Ovary (tissue), 9 donors: ENCODE measurements around the gene TMEM63B. TPM values are rescaled to one million over a fixed set of nuclear protein-coding genes. Genes with fewer than 3 reads are reported as not detected.
"Not testable (repeated sequence)": the region's sequence is repeated elsewhere in the genome, so short reads cannot be mapped to it uniquely, and the experiment has no call there.

Source experiments
- DNase-seq, 5 donors: peaks; one replicate each; pipeline ENCODE4 v3.0.0-alpha.2; 2019 to 2020
- H3K27ac ChIP-seq, 2 donors: fragments of 200-600 bp; one replicate each; pipeline versions ENCODE4 v1.5.1 to v1.8.0; 2019 to 2022
- H3K27me3 ChIP-seq: fragments of 200-600 bp; one replicate; pipeline ENCODE4 v1.8.0; 2022
- H3K36me3 ChIP-seq: fragments of 200-600 bp; sonication (generic); one replicate; pipeline ENCODE4 v1.5.1; 2019
- H3K4me1 ChIP-seq: one replicate; pipeline ENCODE4 v1.8.1; 2013; ENCODE audit warnings: mild to moderate bottlenecking, moderate library complexity; ENCODE audit not compliant: insufficient read depth
- H3K4me3 ChIP-seq: fragments of 200-600 bp; sonication (generic); one replicate; pipeline ENCODE4 v1.5.1; 2017
- H3K9me3 ChIP-seq, 2 donors: fragments of 200-600 bp in 1 of 2; sonication (generic) in 1 of 2; one replicate each; pipeline versions ENCODE4 v1.5.1 to v1.8.1; 2013 to 2019; ENCODE audit warnings: mild to moderate bottlenecking in 1 of 2, moderate library complexity in 1 of 2
- CTCF ChIP-seq, 3 donors: fragments of 450-650 bp in 2 of 3; fragments of 200-600 bp in 1 of 3; IDR thresholded peaks; one replicate each; pipeline versions ENCODE4 v1.5.1 to v1.8.0; 2016 to 2022; ENCODE audit warnings: antibody characterized with exemption in 3 of 3, mild to moderate bottlenecking in 1 of 3
- EP300 ChIP-seq: sonication (generic); formaldehyde crosslinking; IDR thresholded peaks from one replicate; pipeline ENCODE4 v1.6.1; 2017; ENCODE audit warnings: antibody characterized with exemption
- POLR2A ChIP-seq: fragments of 450-650 bp; IDR thresholded peaks from one replicate; pipeline ENCODE4 v1.6.1; 2017; ENCODE audit warnings: antibody characterized with exemption, mild to moderate bottlenecking, moderate library complexity
- WGBS, 3 donors: extraction: QIAGEN DNeasy Blood & Tissue Kit in 1 of 3; methylation state at CpG; one replicate each; pipeline versions ENCODE4 v1.1.5 to v1.1.7; 2013 to 2017; 5-methylcytosine and 5-hydroxymethylcytosine counted together
- intact Hi-C, 4 donors: fragments of 100-400 bp; cut with DNase I; formaldehyde crosslinking; loops; one replicate each; pipeline versions ENCODE4 v1.11.0 to v1.15.1; 2022 to 2023
- polyA plus RNA-seq, 2 donors: library from polyadenylated mRNA; stranded (reverse); fragments of 200-250 nt in 1 of 2; fragments of 350-450 nt in 1 of 2; fragmentation: Illumina TruSeq in 1 of 2; extraction: RNeasy Lipid Tissue Mini Kit (QIAGEN cat#74804) in 1 of 2; gene quantifications; one replicate each; pipeline ENCODE4 v1.2.3, GENCODE V29; 2013 to 2014
- total RNA-seq, 7 donors: library from RNA; depleted of rRNA in 2 of 7; stranded (reverse); fragments of >200 nt in 2 of 7; fragmentation: NEBNext Ultra II Directional in 3 of 7; extraction: Animal tissue kit (Norgen Biotek cat#: 25700) in 3 of 7; gene quantifications; one replicate each; pipeline versions ENCODE4 v1.1.0 to v1.2.4, GENCODE V29; 2016 to 2023
- donor health status: DM: no; HTN: no; CAD: no; lungs with moderate emphysema.
- donor health status: DM: no; HTN: no; CAD: no.
- donor health status: Bipolar disorder and iron deficiency.
- donor health status: DM: yes; HTN: yes; CAD: no.
- donor health status: DM: no; HTN: no; CAD: no.
- donor health status: DM: yes; HTN: yes; CAD: no.

TMEM63B gene
- total and polyA plus RNA-seq, 9 donors, result 7.5 to 25.7 (median 16.5) TPM

GRCh38 chr6:44088827-44089590 is 38.3 kb upstream of the TMEM63B start:
- TF ChIP-seq EP300 (no peak), CTCF (IDR thresholded peaks at IDR 0.05) (no peak), POLR2A (no peak)
- H3K36me3 ChIP-seq, result no peaks in the 10 kb centered on the region
- DNase-seq, result no peak
- H3K4me3 ChIP-seq, result no peak overlapping the region
- no peaks in the 10 kb centered on the region for H3K4me1 ChIP-seq
- intact Hi-C loops, result no loop called here
- H3K27ac ChIP-seq, result no peak overlapping the region
- WGBS, 3 donors, result 87 to 94% (median 93%) methylated on average over 11 of the region's 11 CpGs
- no peaks in the 10 kb centered on the region for H3K9me3 ChIP-seq
- H3K27me3 ChIP-seq, result no peaks in the 10 kb centered on the region

GRCh38 chr6:44090465-44090864 is 36.9 kb upstream of the TMEM63B start:
- Histone ChIP-seq H3K4me1 (no peaks in the 10 kb centered on the region), H3K27me3 (no peaks in the 10 kb centered on the region), H3K36me3 (no peaks in the 10 kb centered on the region), H3K27ac (no peak overlapping the region), H3K9me3 (no peaks in the 10 kb centered on the region), H3K4me3 (no peak overlapping the region)
- 87 to 92% (median 89%) methylated on average over 5 of the region's 5 CpGs for WGBS, 3 donors
- no peak for DNase-seq
- no peak for TF ChIP-seq EP300
- TF ChIP-seq CTCF (IDR thresholded peaks at IDR 0.05), result no peak
- TF ChIP-seq POLR2A, result no peak
- intact Hi-C loops, result loop anchor here in 1 of 4 donors (10.0 kb wide), 1 partner anchor 244 kb away; no protein-coding TSS in a partner anchor

- not testable (repeated sequence) for DNase-seq, H3K4me3 ChIP-seq, H3K27me3 ChIP-seq, H3K36me3 ChIP-seq, H3K9me3 ChIP-seq, H3K27ac ChIP-seq, H3K4me1 ChIP-seq
- intact Hi-C loops, result loop anchor here in 1 of 4 donors (10.0 kb wide), 1 partner anchor 243 kb away; no protein-coding TSS in a partner anchor
- WGBS, 3 donors, result 90 to 98% (median 97%) methylated on average over 3 of the region's 3 CpGs
These were observed 36.0 kb upstream of the TMEM63B start for GRCh38 chr6:44091356-44091755.

- TF ChIP-seq CTCF (IDR thresholded peaks at IDR 0.05) (no peak), POLR2A (no peak), EP300 (no peak)
- intact Hi-C loops, result loop anchor here in 1 of 4 donors (10.0 kb wide), 1 partner anchor 243 kb away; no protein-coding TSS in a partner anchor
- no peaks in the 10 kb centered on the region for H3K9me3 ChIP-seq
- no peak for DNase-seq
- no peak overlapping the region for H3K4me3 ChIP-seq
- H3K36me3 ChIP-seq, result no peaks in the 10 kb centered on the region
- 52 to 63% (median 58%) methylated on average over 7 of the region's 7 CpGs for WGBS, 3 donors
- H3K4me1 ChIP-seq, result no peaks in the 10 kb centered on the region
- H3K27me3 ChIP-seq, result no peaks in the 10 kb centered on the region
- no peak overlapping the region for H3K27ac ChIP-seq
These were observed 35.1 kb upstream of the TMEM63B start for GRCh38 chr6:44091981-44092884.
